Smooth muscle cell of trachea (primary cell): ENCODE data around the gene ACTA1. TPM values are rescaled to one million over a fixed set of nuclear protein-coding genes. Genes with fewer than 3 reads are reported as not detected.

Source experiments
- total RNA-seq: library from RNA; depleted of rRNA; stranded (reverse); fragments of >200 nt; gene quantifications from 2 replicates; pipeline ENCODE4 v1.2.1, GENCODE V29; 2014

The ACTA1 gene
- total RNA-seq = not detected in 2 replicates

GRCh38 chr1:229434005-229434640 lies at the start of gene ACTA1:
Gene ACTA1 (minus strand): TSS chr1:229434094. CDS start chr1:229433115, 979 bp downstream.

Other genes starting within 250 kb of the ACTA1 start
- 22.5 and 35.9 TPM in 2 replicates for gene RAB4A, start 163.0 kb downstream of the ACTA1 start, total RNA-seq
- 3.6 and 5.2 TPM in 2 replicates for gene CCSAP, start 91.0 kb downstream of the ACTA1 start, total RNA-seq
- gene NUP133, start 74.2 kb upstream of the ACTA1 start, total RNA-seq = 42.2 and 54.6 TPM in 2 replicates
- 13.4 and 18.6 TPM in 2 replicates for gene ABCB10, start 124.6 kb upstream of the ACTA1 start, total RNA-seq
- gene TAF5L, start 192.0 kb upstream of the ACTA1 start, total RNA-seq = 13.5 and 14.4 TPM in 2 replicates
- gene URB2, start 192.2 kb upstream of the ACTA1 start, total RNA-seq = 6.0 and 8.1 TPM in 2 replicates